Trophoblast cell (in vitro differentiated cells and primary cell): ENCODE results near the gene TAS1R1.
A peak's percentile ranks its signal among the peaks of the same experiment; 100 is the strongest.

Experiments
- DNase-seq, 2 donors: peaks; one replicate each; pipeline ENCODE4 v3.0.0-alpha.2; 2016
- H2AFZ ChIP-seq: 2 replicates; pipeline ENCODE4 v1.6.1; 2013; ENCODE audit warnings: low read length, moderate library complexity, mild to moderate bottlenecking; ENCODE audit not compliant: insufficient read depth, poor library complexity
- H2AK5ac ChIP-seq: 2 replicates; pipeline ENCODE4 v1.6.1; 2013; ENCODE audit warnings: mild to moderate bottlenecking, low read length
- H2BK120ac ChIP-seq: 2 replicates; pipeline ENCODE4 v1.6.1; 2013; ENCODE audit warnings: low read length, mild to moderate bottlenecking, moderate library complexity; ENCODE audit not compliant: insufficient read depth, poor library complexity
- H2BK12ac ChIP-seq: 2 replicates; pipeline ENCODE4 v1.6.1; 2013; ENCODE audit warnings: mild to moderate bottlenecking, low read length, moderate library complexity
- H2BK5ac ChIP-seq: 2 replicates; pipeline ENCODE4 v1.6.1; 2013; ENCODE audit warnings: low read length, low read depth, moderate library complexity, mild to moderate bottlenecking; ENCODE audit not compliant: poor library complexity
- H3K14ac ChIP-seq: 2 replicates; pipeline ENCODE4 v1.6.1; 2013; ENCODE audit warnings: mild to moderate bottlenecking, low read length
- H3K18ac ChIP-seq: 2 replicates; pipeline ENCODE4 v1.6.1; 2013; ENCODE audit warnings: mild to moderate bottlenecking, low read length
- H3K23ac ChIP-seq: 2 replicates; pipeline ENCODE4 v1.6.1; 2013; ENCODE audit warnings: low read length
- H3K27ac ChIP-seq: 2 replicates; pipeline ENCODE4 v1.5.1; 2013; ENCODE audit warnings: low read depth, mild to moderate bottlenecking, inconsistent platforms, low read length, moderate library complexity
- H3K27me3 ChIP-seq: 2 replicates; pipeline ENCODE4 v1.6.1; 2013; ENCODE audit warnings: inconsistent platforms, mild to moderate bottlenecking, low read length, moderate library complexity; ENCODE audit not compliant: insufficient read depth
- H3K36me3 ChIP-seq, 2 experiments: 1 replicate in 1 of 2; 2 replicates in 1 of 2; pipeline ENCODE4 v1.6.1; 2013; ENCODE audit warnings: low read length in 2 of 2, mild to moderate bottlenecking in 2 of 2, moderate library complexity in 1 of 2; ENCODE audit not compliant: insufficient read depth in 2 of 2, control insufficient read depth in 1 of 2
- H3K4ac ChIP-seq: 2 replicates; pipeline ENCODE4 v1.6.1; 2013; ENCODE audit warnings: low read depth, mild to moderate bottlenecking, low read length, moderate library complexity
- H3K4me1 ChIP-seq, 2 experiments: 1 replicate in 1 of 2; 2 replicates in 1 of 2; pipeline ENCODE4 v1.6.1; 2013; ENCODE audit warnings: low read length in 2 of 2, mild to moderate bottlenecking in 2 of 2, moderate library complexity in 1 of 2; ENCODE audit not compliant: insufficient read depth in 2 of 2, control insufficient read depth in 1 of 2
- H3K4me2 ChIP-seq: 2 replicates; pipeline ENCODE4 v1.6.1; 2013; ENCODE audit warnings: inconsistent platforms, mild to moderate bottlenecking, low read length, moderate library complexity
- H3K4me3 ChIP-seq: 2 replicates; pipeline ENCODE4 v1.5.1; 2013; ENCODE audit warnings: mild to moderate bottlenecking, low read depth, low read length, inconsistent platforms
- H3K79me1 ChIP-seq: one replicate; pipeline ENCODE4 v1.6.1; 2013; ENCODE audit warnings: low read length
- H3K79me2 ChIP-seq: 2 replicates; pipeline ENCODE4 v1.6.1; 2013; ENCODE audit warnings: low read length, mild to moderate bottlenecking; ENCODE audit not compliant: control insufficient read depth, insufficient read depth, poor library complexity
- H3K9ac ChIP-seq: 2 replicates; pipeline ENCODE4 v1.6.1; 2013; ENCODE audit warnings: mild to moderate bottlenecking, low read length
- H3K9me3 ChIP-seq: 2 replicates; pipeline ENCODE4 v1.6.1; 2013; ENCODE audit warnings: low read depth, mild to moderate bottlenecking, control low read depth, inconsistent platforms, low read length; ENCODE audit not compliant: insufficient read depth
- H4K12ac ChIP-seq: 2 replicates; pipeline ENCODE4 v1.6.1; 2013; ENCODE audit warnings: low read depth, mild to moderate bottlenecking, low read length, moderate library complexity
- H4K8ac ChIP-seq: 2 replicates; pipeline ENCODE4 v1.6.1; 2013; ENCODE audit warnings: low read depth, mild to moderate bottlenecking, low read length, moderate library complexity
- H4K91ac ChIP-seq: one replicate; pipeline ENCODE4 v1.6.1; 2013; ENCODE audit warnings: low read depth, mild to moderate bottlenecking, low read length, moderate library complexity
- WGBS: extraction: QIAGEN DNeasy Blood & Tissue Kit; methylation state at CpG from one replicate; pipeline ENCODE4 v1.1.7; 2013; ENCODE audit warnings: missing lambda C conversion rate; ENCODE audit not compliant: insufficient read length, insufficient coverage; ENCODE audit errors: extremely low coverage; 5-methylcytosine and 5-hydroxymethylcytosine counted together

Gene TAS1R1

DNA sequence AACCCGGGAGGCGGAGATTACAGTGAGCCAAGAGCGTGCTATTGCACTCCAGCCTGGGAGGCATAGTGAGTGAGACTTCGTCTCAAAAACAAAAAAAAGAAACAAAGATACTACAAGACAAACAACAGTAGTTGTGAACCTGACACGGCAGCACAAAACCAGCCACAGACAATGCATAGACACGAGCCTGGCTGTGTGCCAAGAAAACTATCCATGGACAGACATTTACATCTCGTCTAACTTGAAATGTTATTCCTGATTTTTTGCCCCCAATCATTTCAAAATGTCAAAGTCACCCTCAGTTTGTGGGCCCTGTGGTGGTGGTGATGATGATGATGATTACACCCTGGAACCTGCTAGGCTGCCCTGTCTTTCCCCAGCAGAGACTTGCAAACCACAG is 41.2 kb downstream of the TAS1R1 start:
- no peak overlapping the region for H3K9ac ChIP-seq
- no peak overlapping the region for H2BK5ac ChIP-seq
- H3K23ac ChIP-seq: no peak overlapping the region
- no peak overlapping the region for H2AFZ ChIP-seq
- no peak overlapping the region for H4K12ac ChIP-seq
- peaks cover 7% of the 10 kb centered on the region for H3K79me1 ChIP-seq
- H3K27me3 ChIP-seq: no peaks in the 10 kb centered on the region
- H3K27ac ChIP-seq: no peak overlapping the region
- H3K4me1 ChIP-seq: peaks cover 7 to 13% of the 10 kb centered on the region in 2 experiments
- no CpG with 5 or more reads among the region's 7 CpGs for WGBS
- no peak overlapping the region for H2AK5ac ChIP-seq
- H3K4ac ChIP-seq: no peak overlapping the region
- no peak overlapping the region for H2BK120ac ChIP-seq
- no peak overlapping the region for H3K18ac ChIP-seq
- H2BK12ac ChIP-seq: no peak overlapping the region
- no peak overlapping the region for H4K8ac ChIP-seq
- H3K4me2 ChIP-seq: no peak overlapping the region
- H4K91ac ChIP-seq: no peak overlapping the region
- peaks cover 72 to 73% of the 10 kb centered on the region in 2 experiments for H3K36me3 ChIP-seq
- no peak overlapping the region for H3K14ac ChIP-seq
- H3K79me2 ChIP-seq: peaks cover 16% of the 10 kb centered on the region
- DNase-seq: no peak
- no peak overlapping the region for H3K4me3 ChIP-seq
- H3K9me3 ChIP-seq: peaks cover 3% of the 10 kb centered on the region

DNA sequence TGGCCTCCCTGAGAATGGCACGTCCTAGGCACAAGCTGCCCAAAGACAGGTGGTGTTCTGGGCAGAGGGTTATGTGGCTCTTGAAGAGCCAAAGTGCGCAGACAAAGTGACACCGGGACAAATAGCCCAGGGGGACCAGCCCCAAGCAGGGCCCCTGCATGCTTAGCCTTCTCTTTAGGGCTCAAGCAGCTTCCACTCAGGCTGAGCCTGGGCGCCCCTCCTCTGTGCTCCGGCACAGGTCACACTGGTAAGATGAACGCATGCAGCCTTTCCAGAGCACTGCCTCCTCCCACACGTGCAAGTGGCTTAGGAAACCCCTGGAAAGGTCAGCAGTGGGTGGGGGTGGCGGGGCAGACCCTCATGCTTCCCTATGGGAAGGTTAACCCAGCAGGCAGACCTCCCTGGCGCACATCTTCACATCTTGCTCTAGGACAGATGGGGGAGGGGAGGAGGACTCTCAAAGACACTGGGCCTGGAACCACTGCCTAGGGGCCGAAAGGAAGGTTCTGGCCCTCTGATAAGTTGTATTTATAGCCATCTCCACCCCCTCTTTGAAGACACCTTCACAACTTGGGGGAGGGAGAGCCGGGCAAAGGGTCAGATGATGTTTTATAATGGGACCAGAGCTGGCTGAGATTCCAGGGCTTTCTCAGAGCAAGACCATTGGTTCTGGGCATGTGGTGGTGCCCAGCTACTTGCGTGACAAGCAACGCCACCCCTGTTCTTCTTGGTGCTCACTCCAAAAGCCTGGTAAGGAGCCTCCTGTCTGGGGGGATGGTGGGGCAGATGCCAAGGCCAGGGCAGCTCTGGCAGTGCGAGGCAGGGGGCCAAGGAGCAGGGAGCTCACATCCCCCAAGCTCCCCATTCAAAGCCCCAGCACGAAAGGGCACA is 42.0 kb downstream of the TAS1R1 start:
- DNase-seq: no peak

DNA sequence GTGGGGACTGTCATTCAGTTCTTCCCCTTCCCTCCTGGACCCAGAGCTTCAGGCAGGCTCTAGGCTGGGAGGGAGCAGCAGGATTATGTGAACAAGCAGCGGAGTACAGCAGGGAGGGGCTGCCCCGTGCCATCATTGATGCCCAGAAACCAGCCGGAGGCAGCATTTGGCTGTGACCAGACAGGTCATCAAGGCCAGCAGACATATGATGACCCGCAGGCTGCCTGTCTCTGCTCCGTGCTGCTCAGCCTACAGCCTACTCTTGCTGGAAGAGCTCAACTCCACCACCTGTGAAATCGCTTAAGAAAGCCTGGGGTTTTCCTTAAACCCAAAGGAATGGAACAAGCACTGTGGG is 42.6 kb downstream of the TAS1R1 start:
- Histone ChIP-seq H4K12ac (no peak overlapping the region), H3K27me3 (no peaks in the 10 kb centered on the region), H3K9ac (no peak overlapping the region), H2BK5ac (no peak overlapping the region), H3K9me3 (peaks cover 7% of the 10 kb centered on the region), H3K23ac (no peak overlapping the region), H3K79me1 (peaks cover 18% of the 10 kb centered on the region), H4K91ac (no peak overlapping the region), H3K4me1 (peaks cover 7 to 16% of the 10 kb centered on the region in 2 experiments), H2BK120ac (no peak overlapping the region), H3K18ac (no peak overlapping the region), H3K36me3 (peaks cover 60 to 61% of the 10 kb centered on the region in 2 experiments), H2AFZ (no peak overlapping the region), H3K14ac (no peak overlapping the region), H4K8ac (no peak overlapping the region), H3K4me2 (no peak overlapping the region), H2AK5ac (no peak overlapping the region), H3K79me2 (peaks cover 29% of the 10 kb centered on the region), H3K4ac (peak overlapping the region; percentile 43), H3K4me3 (no peak overlapping the region), H2BK12ac (no peak overlapping the region), H3K27ac (no peak overlapping the region)
- DNase-seq: no peak
- no CpG with 5 or more reads among the region's 6 CpGs for WGBS

More for the DNA sequence above, 42.0 kb downstream of the TAS1R1 start:
- Histone ChIP-seq H3K9me3 (peaks cover 5% of the 10 kb centered on the region), H3K23ac (no peak overlapping the region), H3K36me3 (peaks cover 66 to 67% of the 10 kb centered on the region in 2 experiments), H4K12ac (no peak overlapping the region), H3K4me1 (peaks cover 7 to 16% of the 10 kb centered on the region in 2 experiments), H2BK12ac (no peak overlapping the region), H3K4me3 (no peak overlapping the region), H2AK5ac (no peak overlapping the region), H3K9ac (no peak overlapping the region), H3K4me2 (no peak overlapping the region), H3K4ac (no peak overlapping the region), H2BK5ac (no peak overlapping the region), H3K14ac (no peak overlapping the region), H4K91ac (no peak overlapping the region), H3K79me1 (peaks cover 13% of the 10 kb centered on the region), H4K8ac (no peak overlapping the region), H3K18ac (peak overlapping the region; percentile 18), H3K27ac (no peak overlapping the region), H2BK120ac (no peak overlapping the region), H2AFZ (no peak overlapping the region), H3K79me2 (peaks cover 24% of the 10 kb centered on the region), H3K27me3 (no peaks in the 10 kb centered on the region)
- WGBS: no CpG with 5 or more reads among the region's 15 CpGs

DNA sequence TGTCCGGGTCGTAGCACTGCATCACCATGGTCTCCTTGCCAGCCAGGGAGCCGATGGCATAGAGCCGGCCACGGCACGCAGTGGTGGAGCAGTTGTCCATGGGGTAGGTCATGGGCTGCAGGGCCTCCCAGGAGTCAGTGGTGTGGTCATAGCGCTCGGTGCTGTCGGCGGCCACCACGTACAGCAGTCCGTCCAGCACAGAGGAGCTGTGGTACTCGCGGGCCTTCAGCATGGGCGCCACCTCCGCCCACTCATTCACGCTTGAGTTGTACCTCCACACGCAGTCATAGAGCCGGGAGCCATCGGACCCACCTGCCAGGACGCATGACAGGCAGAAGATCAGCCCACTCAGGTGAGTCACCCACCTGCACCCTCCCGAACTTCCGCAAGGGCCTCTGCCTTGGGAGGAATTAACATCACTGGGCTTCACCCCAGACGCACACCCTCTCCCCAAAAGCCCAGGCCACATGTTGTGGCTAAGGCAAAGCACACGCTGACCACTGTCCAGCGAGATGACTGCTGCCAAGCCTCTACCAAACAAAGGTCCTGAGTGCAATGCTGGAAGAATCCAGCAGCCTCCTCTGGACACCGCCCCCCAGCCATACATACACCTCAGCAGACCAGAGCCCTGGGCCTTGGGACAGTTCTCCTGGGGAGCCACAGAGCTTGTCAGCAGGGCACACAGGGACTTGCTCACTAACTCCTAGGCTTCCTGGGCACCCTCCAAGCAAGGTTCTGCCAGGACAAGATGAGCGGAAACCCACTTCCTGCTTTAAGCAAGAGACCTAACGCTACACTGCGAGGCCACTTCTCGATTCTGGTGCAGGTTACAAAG is 44.3 kb downstream of the TAS1R1 start:
- H2BK12ac ChIP-seq: no peak overlapping the region
- H3K23ac ChIP-seq: no peak overlapping the region
- no peak overlapping the region for H3K9ac ChIP-seq
- H3K14ac ChIP-seq: no peak overlapping the region
- peaks cover 31% of the 10 kb centered on the region for H3K79me1 ChIP-seq
- H3K27me3 ChIP-seq: no peaks in the 10 kb centered on the region
- peak overlapping the region; percentile 35 for H3K4ac ChIP-seq
- peaks cover 45 to 46% of the 10 kb centered on the region in 2 experiments for H3K36me3 ChIP-seq
- peak in 1 of 2 donors; percentile 44 for DNase-seq
- no peak overlapping the region for H3K4me3 ChIP-seq
- no peak overlapping the region for H3K18ac ChIP-seq
- no peak overlapping the region for H4K91ac ChIP-seq
- H4K8ac ChIP-seq: no peak overlapping the region
- no peak overlapping the region for H3K27ac ChIP-seq
- peaks cover 16 to 25% of the 10 kb centered on the region in 2 experiments for H3K4me1 ChIP-seq
- H2BK5ac ChIP-seq: no peak overlapping the region
- WGBS: no CpG with 5 or more reads among the region's 31 CpGs
- no peak overlapping the region for H2BK120ac ChIP-seq
- no peak overlapping the region for H4K12ac ChIP-seq
- H2AK5ac ChIP-seq: no peak overlapping the region
- H2AFZ ChIP-seq: no peak overlapping the region
- H3K4me2 ChIP-seq: peak overlapping the region; percentile 2
- H3K79me2 ChIP-seq: peaks cover 36% of the 10 kb centered on the region
- H3K9me3 ChIP-seq: peaks cover 7% of the 10 kb centered on the region
